Measurements from ENCODE around the gene MRPL10. TPM values are rescaled to one million over a fixed set of nuclear protein-coding genes. Genes with fewer than 3 reads are reported as not detected.
A peak's percentile ranks its signal among the peaks of the same experiment; 100 is the strongest.

Gene MRPL10
- total and polyA plus RNA-seq, 2 of the 8 experiments (the other 6 are each of a cell fraction or from before 2014, with no cell fraction given): 85.3 to 214 TPM

DNA sequence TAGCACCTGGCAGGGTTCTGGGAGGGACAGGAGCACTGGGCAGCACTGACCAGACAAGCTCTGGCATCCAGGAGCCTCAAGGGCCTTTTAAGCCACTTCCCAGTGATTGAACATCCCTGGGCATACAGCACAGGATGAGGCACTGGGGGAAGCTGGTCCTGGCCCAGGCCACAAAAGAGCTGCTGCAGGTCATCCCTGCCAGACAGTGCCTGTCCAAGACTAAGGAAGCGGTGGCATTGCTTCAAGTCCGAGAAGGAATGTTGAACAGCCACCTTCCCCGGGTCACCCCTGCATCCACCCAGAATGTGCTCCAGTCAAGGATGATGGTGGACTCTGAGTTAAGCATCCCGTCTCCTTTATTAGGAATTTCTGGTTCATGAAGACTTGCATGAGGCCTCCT lies 8.6 kb downstream of the MRPL10 start:
- H2BK120ac ChIP-seq (replicated peaks; ENCODE audit: low read depth, low read length): no peak overlapping the region
- H2BK20ac ChIP-seq (ENCODE audit: low read length): no peak overlapping the region
- TF ChIP-seq EP300 (IDR thresholded peaks at IDR 0.05; ENCODE audit: borderline replicate concordance in 1 of 2, low read depth in 2 of 2, low read length in 2 of 2): no peak
- TF ChIP-seq POU5F1 (IDR thresholded peaks at IDR 0.05; ENCODE audit: low read depth, low read length): no peak
- no peak for TF ChIP-seq SIN3A (conservative IDR thresholded peaks at IDR 0.05 in 1 of 2, IDR thresholded peaks at IDR 0.05 in 1 of 2; ENCODE audit: low read depth in 1 of 2, low read length in 2 of 2)
- TF ChIP-seq RFX5 (IDR thresholded peaks at IDR 0.05; ENCODE audit: borderline replicate concordance, low read depth, low read length): no peak
- TF ChIP-seq E2F6 (IDR thresholded peaks at IDR 0.05): no peak
- no peak for TF ChIP-seq BACH1 (IDR thresholded peaks at IDR 0.05; ENCODE audit: low read length)
- no peak for TF ChIP-seq HDAC2 (IDR thresholded peaks at IDR 0.05; ENCODE audit: borderline replicate concordance in 1 of 2, low read depth in 2 of 2, low read length in 2 of 2)
- no peak for TF ChIP-seq KDM4A (IDR thresholded peaks at IDR 0.05; ENCODE audit: low read depth, low read length, severe bottlenecking)
- no peak for TF ChIP-seq YY1 (IDR thresholded peaks at IDR 0.05; ENCODE audit: low read depth, low read length)
- peaks cover 8% of the 10 kb centered on the region; the same call in 1 of the 2 replicates for H3K23me2 ChIP-seq (ENCODE audit: low read depth, low read length)
- H4K20me1 ChIP-seq (replicated peaks in 1 of 2; ENCODE audit: control insufficient read depth in 1 of 2, insufficient read depth in 2 of 2, low read length in 2 of 2): no peaks in the 10 kb centered on the region
- peak overlapping the region in 1 of 2 experiments; percentile 72; a peak in 1 of 4 replicates for H3K4me2 ChIP-seq (ENCODE audit: insufficient read depth in 1 of 2, low read depth in 2 of 2, low read length in 2 of 2)
- H4K5ac ChIP-seq (ENCODE audit: insufficient read length, low read depth, low read length): no peak overlapping the region
- WGBS, 2 experiments (ENCODE audit: extremely low coverage in 1 of 2, insufficient coverage in 1 of 2, insufficient read length in 1 of 2, insufficient replicate concordance in 2 of 2, low coverage in 1 of 2, low lambda C conversion rate in 2 of 2, missing lambda C conversion rate in 1 of 2): 83% methylated on average over 4 of the region's 4 CpGs; no CpG with 5 or more reads in 1 of the 2 experiments
- ChIA-PET CTCF (ENCODE audit: partially characterized antibody) (interaction anchor here (0.7 to 2.2 kb wide), 7 partner anchors 18 to 105 kb away, joined by 3 to 5 read pairs (median 3); partner anchors contain the start of gene SCRN2), POLR2A (ENCODE audit: partially characterized antibody) (interaction anchor here (0.9 to 2.6 kb wide), 7 partner anchors 8 to 232 kb away, joined by 3 to 10 read pairs (median 5); partner anchors contain the start of genes LRRC46, MRPL10 and SP2)
- no peak overlapping the region for H2BK5ac ChIP-seq (ENCODE audit: low read depth, low read length)
- H4K91ac ChIP-seq (replicated peaks; ENCODE audit: insufficient read length, low read length): no peak overlapping the region
- peaks cover 7 to 30% (median 23%) of the 10 kb centered on the region in 4 experiments; a peak in 7 of 8 replicates for H3K36me3 ChIP-seq (ENCODE audit: control insufficient read depth in 2 of 4, insufficient read depth in 4 of 4, low read length in 3 of 4)
- no peak overlapping the region for H2AK5ac ChIP-seq (ENCODE audit: low read depth, low read length)
- no peak overlapping the region for H3K4me3 ChIP-seq (ENCODE audit: extremely low read depth in 1 of 4, insufficient read depth in 2 of 4, low read depth in 3 of 4, low read length in 4 of 4)
- no peak overlapping the region for H3K23ac ChIP-seq (ENCODE audit: insufficient read length)
- H3K9ac ChIP-seq (replicated peaks in 1 of 4; ENCODE audit: extremely low read depth in 1 of 4, low read depth in 3 of 4, low read length in 3 of 4): no peak overlapping the region
- no peak overlapping the region for H3K56ac ChIP-seq (replicated peaks; ENCODE audit: insufficient read length, low read depth, low read length)
- peaks cover 0 to 12% (median 7%) of the 10 kb centered on the region in 4 experiments; a peak in 6 of 7 replicates for H3K4me1 ChIP-seq (replicated peaks in 1 of 4; ENCODE audit: control insufficient read depth in 3 of 4, insufficient read depth in 4 of 4, low read length in 3 of 4)
- no peak overlapping the region for H2AFZ ChIP-seq (ENCODE audit: low read length)
- no peaks in the 10 kb centered on the region for H3K79me1 ChIP-seq (ENCODE audit: low read depth, low read length)
- no peak overlapping the region for H3K27ac ChIP-seq (ENCODE audit: low read depth, low read length)
- no peak for DNase-seq (ENCODE audit: low read depth in 1 of 2, low spot score in 2 of 2)
- no peak overlapping the region for H3K14ac ChIP-seq (ENCODE audit: insufficient read length)
- H2BK15ac ChIP-seq (ENCODE audit: low read length): no peak overlapping the region
- FAIRE-seq: no peak
- H2BK12ac ChIP-seq (ENCODE audit: low read depth, low read length): no peak overlapping the region
- 0 out of 2 replicates have a peak overlapping the region, but pooled peaks have one; percentile 62 for H4K8ac ChIP-seq (ENCODE audit: extremely low read depth, insufficient read depth, low read length)
- H3K27me3 ChIP-seq (replicated peaks in 1 of 4; ENCODE audit: control insufficient read depth in 3 of 4, extremely low read depth in 1 of 4, insufficient read depth in 3 of 4, low read length in 3 of 4): no peaks in the 10 kb centered on the region
- H3K18ac ChIP-seq (ENCODE audit: extremely low read depth, low read length): no peak overlapping the region
- H3K4ac ChIP-seq (replicated peaks; ENCODE audit: insufficient read length, low read depth, low read length): no peak overlapping the region
- no peaks in the 10 kb centered on the region for H3K79me2 ChIP-seq (ENCODE audit: control insufficient read depth in 1 of 2, insufficient read depth in 2 of 2, low read length in 2 of 2)
- no peaks in the 10 kb centered on the region for H3K9me3 ChIP-seq (ENCODE audit: insufficient read depth in 2 of 2, low read depth in 1 of 2, low read length in 1 of 2)

All from H1 (cell line).